HepG2 (cell line): ENCODE results near the gene SNIP1. TPM values are rescaled to one million over a fixed set of nuclear protein-coding genes. Genes with fewer than 3 reads are reported as not detected.

Source experiments
- ATAC-seq: fragments of 200-7000 bp; cut with Tn5 transposase; 3 replicates; pipeline ENCODE4 v1.9.1; 2020; ENCODE audit warnings: mild to moderate bottlenecking, moderate library complexity
- BruUV-seq: library from RNA; stranded (reverse); fragments of 400-500 nt; replicated peaks from 2 replicates; lab custom pipeline; 2021; lab: Mats Ljungman, UMichigan
- CTCF ChIA-PET: fragments of 300-600 bp; formaldehyde crosslinking; extraction: SDS; loops from one replicate; lab custom pipeline; 2021; ENCODE audit warnings: low total read pairs, inconsistent platforms, low intra/inter-chr PET ratio; lab: Yijun Ruan, JAX
- POLR2A ChIA-PET: fragments of 350-600 bp; sonication (Branson Sonifier 250); formaldehyde crosslinking; loops from one replicate; lab custom pipeline; 2020; ENCODE audit warnings: antibody characterized with exemption, inconsistent platforms; lab: Yijun Ruan, JAX
- DNase-seq: peaks from one replicate; pipeline ENCODE4 v3.0.0-alpha.2; 2015; ENCODE audit warnings: low spot score
- FAIRE-seq: peaks from 3 replicates; lab custom pipeline; 2011; peaks lifted over from hg19 to GRCh38; lab: Jason Lieb, UNC
- H2AFZ ChIP-seq: one replicate; pipeline ENCODE4 v1.6.1; 2011; ENCODE audit warnings: low read length, inconsistent platforms
- H3K27ac ChIP-seq: fragments of 300-600 bp; 3 replicates; pipeline ENCODE4 v1.8.0; 2011; ENCODE audit warnings: mixed run types, mild to moderate bottlenecking, mixed read lengths, low read length, inconsistent platforms; ENCODE audit not compliant: insufficient read depth; ENCODE audit errors: extremely low read length
- H3K27me3 ChIP-seq, 2 experiments: fragments of 200-600 bp in 1 of 2; 2 replicates in 1 of 2; 3 replicates in 1 of 2; pipeline versions ENCODE4 v1.6.0 to v1.8.0; 2011; ENCODE audit warnings: low read length in 2 of 2, mild to moderate bottlenecking in 2 of 2, moderate library complexity in 2 of 2, inconsistent platforms in 1 of 2; ENCODE audit not compliant: insufficient read depth in 2 of 2, control insufficient read depth in 1 of 2
- H3K36me3 ChIP-seq, 2 experiments: fragments of 200-600 bp in 1 of 2; replicated peaks in 1 of 2; 2 replicates in 1 of 2; 3 replicates in 1 of 2; pipeline versions ENCODE4 v1.5.1 to v1.8.0; 2011; ENCODE audit warnings: low read length in 2 of 2, inconsistent platforms in 1 of 2; ENCODE audit not compliant: insufficient read depth in 2 of 2, control insufficient read depth in 1 of 2
- H3K4me1 ChIP-seq: 2 replicates; pipeline ENCODE4 v1.5.1; 2012; ENCODE audit warnings: low read length, inconsistent platforms; ENCODE audit not compliant: insufficient read depth
- H3K4me2 ChIP-seq: 2 replicates; pipeline ENCODE4 v1.6.0; 2011; ENCODE audit warnings: low read depth, low read length, inconsistent platforms
- H3K4me3 ChIP-seq, 3 experiments: fragments of 200-600 bp in 1 of 3; sonication (generic), shearing (Covaris generic) in 1 of 3; replicated peaks in 1 of 3; 2 replicates each; pipeline ENCODE4 v1.5.1; 2011 to 2016; ENCODE audit warnings: low read length in 3 of 3, inconsistent platforms in 2 of 3, low read depth in 2 of 3, mild to moderate bottlenecking in 2 of 3, control low read depth in 1 of 3, mixed read lengths in 1 of 3; ENCODE audit not compliant: insufficient read depth in 1 of 3
- H3K79me2 ChIP-seq: one replicate; pipeline ENCODE4 v1.6.1; 2011; ENCODE audit warnings: low read length, inconsistent platforms; ENCODE audit not compliant: insufficient read depth
- H3K9ac ChIP-seq: 2 replicates; pipeline ENCODE4 v1.6.0; 2011; ENCODE audit warnings: mild to moderate bottlenecking, low read depth, low read length, inconsistent platforms; ENCODE audit not compliant: insufficient read depth
- H3K9me3 ChIP-seq: 2 replicates; pipeline ENCODE4 v1.5.1; 2012; ENCODE audit warnings: mild to moderate bottlenecking, low read length
- H4K20me1 ChIP-seq: 2 replicates; pipeline ENCODE4 v1.6.0; 2011; ENCODE audit warnings: inconsistent platforms, mild to moderate bottlenecking, low read length, moderate library complexity; ENCODE audit not compliant: insufficient read depth
- BATF2 ChIP-seq: sonication (generic); formaldehyde crosslinking; IDR thresholded peaks from 2 replicates; pipeline ENCODE4 v1.8.0; 2022; ENCODE audit warnings: mild to moderate bottlenecking, missing genetic modification reagents, moderate library complexity
- CEBPZ ChIP-seq: IDR thresholded peaks from 2 replicates; pipeline ENCODE4 v1.6.1; 2012; ENCODE audit warnings: low read length, improper control_type of control experiment
- CHD2 ChIP-seq: IDR thresholded peaks from 2 replicates; pipeline ENCODE4 v1.6.1; 2011; ENCODE audit warnings: low read depth, low read length, improper control_type of control experiment
- DMAP1 ChIP-seq: IDR thresholded peaks from 2 replicates; pipeline ENCODE4 v1.6.1; 2016
- HHEX ChIP-seq: IDR thresholded peaks from 2 replicates; pipeline ENCODE4 v1.6.1; 2016; ENCODE audit warnings: control low read depth
- MIER2 ChIP-seq: IDR thresholded peaks from 2 replicates; pipeline ENCODE4 v1.6.1; 2016; ENCODE audit warnings: missing biosample characterization, missing genetic modification reagents
- NBN ChIP-seq: fragments of 450-650 bp; conservative IDR thresholded peaks from 2 replicates; pipeline ENCODE4 v1.6.1; 2017
- NR2F6 ChIP-seq, 2 experiments: IDR thresholded peaks; 2 replicates each; pipeline ENCODE4 v1.6.1; 2016; ENCODE audit warnings: antibody characterized with exemption in 1 of 2, mild to moderate bottlenecking in 1 of 2
- ZNF564 ChIP-seq: sonication (generic); formaldehyde crosslinking; IDR thresholded peaks from 2 replicates; pipeline ENCODE4 v1.8.1; 2023; ENCODE audit warnings: mild to moderate bottlenecking, missing genetic modification reagents
- in situ Hi-C: cut with HindIII; loops from 2 replicates; pipeline ENCODE4 v1.10.0; 2017; ENCODE audit warnings: low pct_unique_long_range_greater_than_20kb; ENCODE audit not compliant: extremely low pct_ligation_motif_present
- intact Hi-C: fragments of 100-400 bp; cut with micrococcal nuclease; formaldehyde crosslinking; loops from one replicate; pipeline ENCODE4 v1.10.0; 2022; ENCODE audit not compliant: unreplicated experiment
- polyA plus RNA-seq, 8 experiments: library from polyadenylated mRNA; depleted of rRNA in 3 of 8; stranded (reverse) in 7 of 8; unstranded in 1 of 8; fragments of >200 nt; fragmentation: Illumina TruSeq in 4 of 8; extraction: Trizol in 4 of 8; gene quantifications; 2 replicates each; pipeline versions ENCODE4 v1.2.1 to v1.2.3, GENCODE V29; 2011 to 2016; ENCODE audit warnings: low read depth in 4 of 8, missing spikeins in 1 of 8, mixed read lengths in 1 of 8; ENCODE audit not compliant: insufficient read depth in 1 of 8
- total RNA-seq, 5 experiments: library from RNA; depleted of rRNA; stranded (reverse); fragments of >200 nt; fragmentation: Illumina TruSeq; extraction: Trizol; gene quantifications; 2 replicates each; pipeline ENCODE4 v1.2.3, GENCODE V29; 2016; ENCODE audit warnings: low read depth in 1 of 5

Gene SNIP1
- total and polyA plus RNA-seq, 2 of the 13 experiments (the other 11 are each of a cell fraction or from before 2014, with no cell fraction given), result 5.5 to 11.2 TPM

- TF ChIP-seq NBN (no peak), CHD2 (no peak), NR2F6 (IDR thresholded peaks at IDR 0.05) (no peak), NR2F6 (CRISPR knock-in tag; IDR thresholded peaks at IDR 0.05) (no peak), CEBPZ (no peak), DMAP1 (CRISPR knock-in tag) (no peak), MIER2 (CRISPR knock-in tag) (no peak), BATF2 (CRISPR knock-in tag) (no peak), HHEX (CRISPR knock-in tag) (no peak), ZNF564 (CRISPR knock-in tag) (no peak)
- no peaks in the 10 kb centered on the region for H4K20me1 ChIP-seq
- DNase-seq (no peak), ATAC-seq (no peak), FAIRE-seq (no peak)
- H3K27ac ChIP-seq, result no peak overlapping the region
- in situ Hi-C loops, result no loop called here
- H3K4me1 ChIP-seq, result peaks cover 9% of the 10 kb centered on the region
- intact Hi-C loops, result no loop called here
- ChIA-PET CTCF (no interaction called here), POLR2A (no interaction called here)
- H3K4me2 ChIP-seq, result no peak overlapping the region
- peaks cover 8 to 63% of the 10 kb centered on the region in 2 experiments; a peak in 3 of 5 replicates for H3K27me3 ChIP-seq
- H3K36me3 ChIP-seq, result no peaks in the 10 kb centered on the region
- H3K9ac ChIP-seq, result no peak overlapping the region
- no TSS peak for BruUV-seq
- no peaks in the 10 kb centered on the region for H3K9me3 ChIP-seq
- H3K4me3 ChIP-seq, result no peak overlapping the region
- no peaks in the 10 kb centered on the region for H3K79me2 ChIP-seq
- no peak overlapping the region for H2AFZ ChIP-seq
Measured at GRCh38 chr1:37601441-37601840, 47.3 kb upstream of the SNIP1 start.
